Stimulated activated CD4-positive, alpha-beta T cell treated with anti-CD3 and anti-CD28 coated beads, Interleukin-12 subunit alpha, Interleukin-12 subunit beta, amount 100 ng/mL, for 48 hours (primary cell): ENCODE results near the gene TNKS2.
A peak's percentile ranks its signal among the peaks of the same experiment; 100 is the strongest.
"Not testable (repeated sequence)": the region's sequence is repeated elsewhere in the genome, so short reads cannot be mapped to it uniquely, and the experiment has no call there.

Source experiments
- DNase-seq, 3 donors: peaks; one replicate each; pipeline ENCODE4 v3.0.0-alpha.2; 2020; ENCODE audit warnings: low read depth in 2 of 3, low spot score in 1 of 3

Gene TNKS2

DNA sequence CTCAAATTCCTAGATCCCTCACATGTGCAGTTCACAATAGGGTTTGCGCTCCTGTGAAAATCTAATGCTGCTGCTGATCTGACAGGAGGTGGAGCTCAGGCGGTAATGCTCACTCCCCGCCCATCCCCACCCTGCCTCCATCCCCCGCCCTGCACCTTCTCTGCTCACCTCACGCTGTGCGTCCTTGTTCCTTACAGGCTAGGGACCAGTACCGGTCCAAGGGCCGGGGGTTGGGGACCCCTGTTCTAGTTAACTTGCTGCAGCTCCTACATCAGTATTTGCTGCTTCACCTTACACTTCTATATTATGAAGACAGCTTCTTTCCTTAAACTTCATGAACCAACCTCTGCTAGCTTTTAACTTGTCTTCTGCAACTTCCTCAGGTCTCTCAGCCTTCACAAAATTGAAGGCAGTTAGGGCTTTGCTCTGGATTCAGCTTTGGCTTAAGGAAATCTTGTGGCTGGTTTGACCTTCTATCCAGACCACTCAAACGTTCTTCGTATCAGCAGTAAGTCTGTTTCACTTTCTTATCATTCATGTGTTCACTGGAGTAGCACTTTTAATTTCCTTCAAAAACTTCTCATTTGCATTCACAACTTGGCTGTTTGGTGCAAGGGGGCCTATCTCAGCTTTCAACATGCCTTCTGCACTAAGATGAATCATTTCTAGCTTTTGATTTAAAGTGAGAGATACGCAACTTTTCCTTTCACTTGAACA, 1.7 kb upstream of the TNKS2 start:
- peak; percentile 28 to 50 (median 36) for DNase-seq

DNA sequence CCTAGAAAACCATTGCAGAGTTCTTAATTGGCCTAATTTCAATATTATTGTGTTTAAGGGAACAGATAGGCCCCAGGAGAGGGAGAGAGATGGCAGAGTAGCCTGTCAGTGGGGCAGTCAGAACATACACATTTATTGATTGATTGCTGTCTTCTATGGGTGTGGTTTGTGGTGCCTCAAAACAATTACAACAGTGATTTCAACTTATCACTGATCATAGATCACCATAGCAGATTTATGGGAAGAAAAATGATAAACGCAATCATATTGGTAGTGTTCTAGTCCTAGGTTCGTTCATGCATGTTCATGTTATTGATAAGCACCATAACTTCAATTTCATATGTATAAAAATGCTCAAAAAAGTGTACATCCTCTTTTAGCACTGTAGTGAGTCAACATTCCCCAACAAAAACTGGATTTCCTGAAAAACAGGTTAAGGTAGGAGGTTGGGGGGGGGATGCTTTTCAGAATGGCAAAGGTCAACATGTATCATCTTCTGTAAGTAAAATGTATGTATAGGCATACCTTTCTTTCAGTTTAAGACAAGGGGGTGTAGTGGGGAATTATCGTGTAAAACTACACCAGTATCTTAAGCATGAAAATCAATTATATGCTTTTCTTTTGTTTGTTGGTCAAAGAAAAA, 1.1 kb upstream of the TNKS2 start:
- no peak for DNase-seq

DNA sequence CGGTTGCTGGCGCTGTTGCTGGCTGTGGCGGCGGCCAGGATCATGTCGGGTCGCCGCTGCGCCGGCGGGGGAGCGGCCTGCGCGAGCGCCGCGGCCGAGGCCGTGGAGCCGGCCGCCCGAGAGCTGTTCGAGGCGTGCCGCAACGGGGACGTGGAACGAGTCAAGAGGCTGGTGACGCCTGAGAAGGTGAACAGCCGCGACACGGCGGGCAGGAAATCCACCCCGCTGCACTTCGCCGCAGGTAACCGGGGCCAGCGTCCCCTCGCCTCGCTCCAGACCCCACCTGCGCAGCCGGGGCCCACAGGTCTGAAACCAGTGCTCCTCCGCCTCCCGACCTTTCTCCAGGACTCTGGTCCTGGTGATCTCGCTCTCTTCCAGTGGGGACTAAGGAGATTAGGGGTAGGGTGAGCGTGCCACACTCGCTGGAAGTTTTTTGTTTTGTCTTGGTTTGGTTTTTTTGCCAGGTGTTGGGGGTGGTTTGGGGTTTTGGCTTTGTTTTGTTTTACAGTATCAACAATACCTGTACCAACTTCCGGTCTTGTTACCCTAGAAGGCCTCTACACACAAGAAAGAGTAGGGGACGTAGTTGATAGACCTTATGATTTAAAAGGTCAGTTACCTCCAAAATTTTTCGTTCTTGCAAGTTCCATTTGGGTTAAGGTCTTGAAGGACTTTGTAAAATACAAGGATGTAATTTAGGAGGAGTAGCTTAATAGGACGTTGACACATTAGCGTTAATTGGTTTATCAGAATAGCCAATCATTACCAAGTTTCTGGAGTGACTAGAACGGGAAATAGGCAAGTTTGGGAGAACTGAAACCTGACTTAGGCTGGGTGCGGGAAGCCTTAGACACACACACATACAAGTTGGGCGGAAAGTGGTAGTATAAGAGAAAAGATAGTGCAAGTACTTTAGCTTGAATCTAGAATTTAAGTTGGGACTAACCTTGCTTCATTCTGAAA, 704 bp downstream of the TNKS2 start:
- peak; percentile 9 to 23 (median 12) for DNase-seq

DNA sequence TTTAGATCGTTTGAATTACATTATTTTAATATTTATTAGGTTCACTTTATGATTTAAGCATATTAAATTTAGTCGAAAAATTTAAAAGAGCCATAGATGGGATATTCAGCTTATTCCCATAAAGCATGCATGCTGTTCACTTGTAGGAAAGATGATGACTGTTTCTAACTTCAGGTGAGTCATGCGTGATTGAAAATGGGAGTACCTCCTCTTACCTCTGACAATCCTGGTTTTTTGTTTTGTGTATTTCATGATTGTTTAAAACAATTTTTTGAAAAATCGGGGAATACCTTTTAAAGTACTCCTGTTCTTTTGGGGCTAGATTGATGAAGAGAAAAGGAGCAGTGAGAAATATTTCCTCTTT, 1.4 kb downstream of the TNKS2 start:
- no peak for DNase-seq

DNA sequence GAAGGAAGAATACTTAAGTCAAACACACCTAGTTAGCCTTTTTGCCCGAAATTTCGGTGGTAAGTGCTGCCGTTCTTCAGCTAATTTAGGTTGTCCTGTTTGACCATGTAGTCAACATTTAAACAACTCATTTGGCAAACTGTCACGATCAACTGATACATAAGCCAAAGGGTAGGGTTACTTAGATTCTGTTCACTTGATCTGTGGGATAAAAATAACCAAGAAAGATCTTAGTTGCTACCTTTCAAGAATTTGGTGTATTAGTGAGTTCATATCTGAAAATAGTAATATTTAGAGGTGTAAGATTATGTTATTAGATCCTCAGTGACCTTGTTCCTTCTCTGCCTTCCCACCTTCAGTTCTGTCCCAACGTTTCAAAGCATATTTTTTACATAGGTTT, 2.0 kb downstream of the TNKS2 start:
- no peak for DNase-seq

DNA sequence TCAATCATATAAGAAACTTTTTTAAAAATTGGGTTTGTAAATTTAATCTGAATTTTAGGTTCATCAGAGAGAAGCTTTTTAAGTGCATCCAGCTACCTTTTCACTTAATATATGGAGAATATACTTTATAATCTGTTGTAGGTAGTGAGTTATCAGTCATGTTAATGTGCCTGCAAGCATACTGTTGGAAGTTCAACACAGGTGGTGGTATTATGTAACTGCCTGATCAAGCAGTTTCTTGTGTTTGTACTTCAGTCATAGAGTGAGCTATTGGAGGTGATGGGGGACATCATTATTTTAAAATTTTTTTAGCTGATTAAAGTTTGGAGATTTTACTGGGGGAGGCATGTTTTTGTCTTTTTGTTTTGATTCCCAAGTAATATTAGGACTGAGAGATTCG, 2.5 kb downstream of the TNKS2 start:
- DNase-seq = no peak

DNA sequence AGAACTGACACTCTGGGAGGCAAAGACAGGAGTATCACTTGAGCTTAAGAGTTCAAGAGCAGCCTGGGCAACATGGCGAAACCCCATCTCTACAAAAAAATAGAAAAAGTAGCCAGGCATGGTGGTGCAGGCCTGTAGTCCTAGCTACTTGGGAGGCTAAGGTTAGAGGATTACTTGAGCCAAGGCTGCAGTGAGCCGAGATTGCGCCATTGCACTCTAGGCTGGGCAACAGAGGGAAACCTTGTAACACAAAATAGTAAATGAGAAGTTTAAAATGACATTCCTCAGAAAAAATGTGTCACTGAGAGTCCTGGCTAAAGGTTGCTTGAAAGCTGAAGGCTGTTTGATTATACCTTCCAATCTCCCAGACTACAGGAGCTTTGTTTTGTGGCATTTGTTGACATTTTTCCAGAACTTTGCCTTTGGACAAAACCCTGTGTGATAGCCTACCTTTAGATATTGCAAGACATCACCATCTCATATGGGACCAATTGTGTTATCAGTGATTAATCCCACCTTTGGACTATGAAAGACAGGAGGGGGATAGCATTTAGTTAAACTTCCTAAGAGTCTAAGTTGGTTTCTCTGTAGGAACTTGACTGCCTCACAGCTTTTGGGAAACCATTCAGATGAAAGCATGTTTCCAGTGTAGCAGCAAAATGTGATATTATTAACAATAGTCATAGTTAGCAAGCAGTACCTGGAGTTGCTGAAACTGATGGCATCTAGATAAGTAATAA, 5.3 kb downstream of the TNKS2 start:
- DNase-seq = no peak

DNA sequence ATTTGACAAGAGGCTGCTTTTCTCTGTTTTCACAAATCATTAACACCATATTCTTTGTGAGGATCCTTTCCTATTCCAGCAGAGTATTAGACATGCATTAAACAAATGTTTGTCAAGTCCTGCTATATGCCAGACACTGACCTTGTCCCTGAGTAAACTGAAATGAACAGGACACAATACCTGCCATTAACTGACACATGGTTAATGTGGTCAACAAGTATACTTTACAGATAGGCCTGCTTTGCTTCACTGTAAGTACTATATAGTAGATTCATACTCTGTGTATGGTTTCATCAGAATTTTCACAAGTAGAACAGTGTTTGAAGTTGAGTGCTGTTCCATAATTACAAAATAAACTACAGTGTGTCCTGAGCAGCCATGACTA, 5.9 kb downstream of the TNKS2 start:
- DNase-seq = no peak

DNA sequence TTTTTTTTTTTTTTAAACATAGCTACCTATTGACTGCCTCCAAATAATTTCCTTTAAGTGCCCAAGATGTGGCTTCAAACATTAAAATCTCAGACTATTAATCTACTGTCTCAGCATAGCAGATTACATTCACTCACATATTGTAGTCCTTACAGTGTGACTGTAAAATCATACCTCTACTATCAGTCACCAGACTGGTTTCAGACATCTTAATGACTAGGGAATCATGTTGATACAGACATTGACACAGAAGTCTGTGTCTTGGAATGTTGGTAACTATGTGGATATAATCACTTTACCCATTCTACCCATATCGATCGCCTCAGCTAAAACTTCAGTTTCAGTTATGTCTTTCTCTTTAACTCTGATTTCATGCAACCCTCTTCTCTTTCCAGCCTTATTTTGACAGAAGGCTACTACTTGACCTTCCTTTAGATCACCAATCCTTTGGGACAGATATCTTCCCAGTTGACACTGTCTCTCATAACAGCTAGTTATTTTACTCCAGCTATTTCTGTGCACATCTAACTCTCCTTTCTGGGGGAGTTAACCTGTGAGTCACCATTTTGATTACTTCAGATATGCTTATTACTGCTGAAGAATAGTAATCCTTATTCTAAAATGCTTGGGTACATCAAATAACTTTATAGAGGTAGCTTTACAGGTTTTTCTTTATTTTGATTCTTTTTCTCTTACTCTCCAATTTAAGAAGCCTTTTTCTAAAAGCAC, 7.0 kb downstream of the TNKS2 start:
- DNase-seq = no peak

DNA sequence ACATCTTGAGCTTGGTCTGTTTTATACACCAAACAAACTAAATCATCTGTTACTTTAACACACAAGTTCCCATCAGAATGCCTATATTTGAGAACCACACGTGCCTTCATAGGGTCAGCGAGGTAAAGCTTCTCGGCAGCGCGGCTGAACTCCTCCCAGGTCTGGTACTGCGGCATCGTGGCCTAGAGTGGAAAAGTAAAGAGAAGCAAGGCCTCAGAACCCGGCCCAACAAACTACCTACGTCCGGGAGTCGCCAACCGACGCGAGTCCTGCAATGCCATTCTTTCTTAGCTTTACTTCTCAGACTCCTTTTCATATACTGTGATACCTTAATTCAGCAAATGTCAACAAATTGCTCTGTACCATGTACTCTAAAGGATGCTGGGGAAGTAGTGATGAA, 9.0 kb downstream of the TNKS2 start:
- not testable (repeated sequence) for DNase-seq

DNA sequence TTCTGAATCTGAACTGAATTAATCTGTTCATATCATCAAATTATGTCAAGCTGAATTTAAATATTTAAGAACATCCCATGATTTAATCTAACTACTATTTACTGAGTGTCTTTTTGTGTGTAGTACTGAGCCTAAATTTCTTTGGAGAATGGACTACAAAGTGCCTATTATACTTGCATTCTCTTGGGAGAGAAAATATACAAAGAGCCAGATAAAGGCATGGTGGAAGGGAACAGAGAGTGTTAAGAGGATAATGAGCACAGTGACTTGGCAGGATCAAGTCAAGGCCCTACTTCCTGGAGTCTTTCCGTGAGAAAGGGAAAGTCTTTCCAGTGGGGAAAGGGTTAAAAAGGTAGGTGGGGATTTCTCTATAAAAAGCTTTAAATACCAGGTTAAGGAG, 15.0 kb downstream of the TNKS2 start:
- no peak for DNase-seq

DNA sequence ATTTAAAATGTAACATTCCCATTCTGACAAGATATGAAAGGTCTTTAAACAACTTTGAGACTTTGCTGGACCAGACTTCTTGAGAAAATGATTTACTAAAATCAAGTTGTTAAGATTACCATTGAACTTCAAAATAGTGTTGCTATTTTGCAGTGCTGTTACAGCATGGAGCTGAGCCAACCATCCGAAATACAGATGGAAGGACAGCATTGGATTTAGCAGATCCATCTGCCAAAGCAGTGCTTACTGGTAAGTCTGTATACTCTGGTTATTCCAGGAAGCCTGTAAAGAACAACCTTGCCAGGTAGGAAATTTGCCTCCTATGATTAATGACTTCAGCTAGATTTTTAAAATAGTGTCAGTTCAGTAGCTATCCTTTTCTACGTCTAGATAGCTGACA, 18.8 kb downstream of the TNKS2 start:
- no peak for DNase-seq

DNA sequence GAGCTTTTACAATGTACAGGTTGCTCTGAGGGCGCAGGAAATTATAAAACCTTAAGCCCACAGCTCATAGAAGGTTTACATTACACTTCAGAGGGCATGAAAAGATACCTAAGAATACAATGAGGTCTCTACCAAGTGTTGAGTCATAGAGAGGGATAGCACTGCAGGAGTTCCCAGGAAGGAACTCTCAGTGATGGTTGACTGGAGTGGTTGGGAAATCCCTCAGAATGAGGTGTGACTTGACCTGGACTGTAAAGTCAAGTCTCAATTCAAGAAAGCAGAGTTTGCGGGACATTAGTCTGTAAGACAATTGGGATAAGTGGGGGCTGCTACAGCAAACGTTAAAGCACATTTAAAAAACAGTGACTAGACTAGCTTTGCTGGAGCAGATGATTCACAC, 21.9 kb downstream of the TNKS2 start:
- DNase-seq = no peak

DNA sequence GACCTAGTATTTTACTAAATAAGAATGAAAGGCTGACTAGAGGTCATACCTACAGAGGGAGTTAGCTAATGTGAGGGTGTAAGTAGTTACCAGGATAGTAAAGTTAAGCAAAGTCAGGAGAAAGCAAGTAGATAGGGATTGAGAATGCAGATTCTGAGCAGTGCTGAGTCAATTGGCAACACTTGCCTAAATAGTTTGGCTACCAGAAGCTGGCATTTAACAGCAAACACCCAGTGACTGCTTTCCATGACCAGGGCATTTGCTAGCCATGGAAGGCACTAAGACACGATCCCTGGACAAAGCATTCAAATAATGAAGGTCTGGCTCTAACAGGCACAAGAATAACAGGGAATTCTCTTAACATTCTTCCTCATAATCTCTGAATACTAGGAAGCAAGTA, 25.9 kb downstream of the TNKS2 start:
- no peak for DNase-seq

DNA sequence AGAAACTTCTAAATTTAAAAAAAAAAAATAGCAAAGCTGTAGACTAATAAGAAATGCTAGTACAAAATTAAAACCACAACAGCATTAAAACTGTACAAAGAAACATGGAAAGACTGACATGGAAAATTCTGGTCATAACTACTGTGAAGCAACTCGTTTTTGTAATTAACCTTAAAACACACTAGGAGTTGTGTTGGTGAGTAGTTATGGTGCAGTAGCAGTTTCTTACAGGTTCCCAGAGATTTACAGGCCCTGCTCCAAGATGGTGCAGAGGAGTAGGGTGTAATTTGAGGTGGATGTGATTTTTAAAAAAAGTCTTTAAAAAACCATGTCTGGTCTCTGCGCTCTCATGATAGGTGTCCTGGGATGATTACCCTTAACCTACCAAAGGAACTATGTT, 31.0 kb downstream of the TNKS2 start:
- DNase-seq = no peak

DNA sequence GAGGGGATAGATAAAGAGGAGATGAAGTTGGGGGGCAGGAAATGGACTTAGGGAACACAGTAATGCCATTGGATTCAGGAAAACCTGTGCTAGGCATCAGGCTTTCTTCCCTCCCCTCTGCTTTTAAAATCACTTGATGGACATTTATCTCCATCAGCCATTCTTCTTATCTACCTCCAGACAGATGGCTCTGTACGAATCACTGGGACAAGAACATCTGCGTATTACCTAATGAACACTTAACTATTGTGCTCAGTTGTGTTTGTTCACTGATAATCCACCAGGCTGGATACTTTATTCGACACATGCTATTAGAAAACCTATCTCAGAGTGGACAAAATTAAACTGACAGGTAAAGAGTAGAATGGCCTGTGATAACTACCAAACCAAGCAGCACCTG, 40.0 kb downstream of the TNKS2 start:
- DNase-seq = no peak

DNA sequence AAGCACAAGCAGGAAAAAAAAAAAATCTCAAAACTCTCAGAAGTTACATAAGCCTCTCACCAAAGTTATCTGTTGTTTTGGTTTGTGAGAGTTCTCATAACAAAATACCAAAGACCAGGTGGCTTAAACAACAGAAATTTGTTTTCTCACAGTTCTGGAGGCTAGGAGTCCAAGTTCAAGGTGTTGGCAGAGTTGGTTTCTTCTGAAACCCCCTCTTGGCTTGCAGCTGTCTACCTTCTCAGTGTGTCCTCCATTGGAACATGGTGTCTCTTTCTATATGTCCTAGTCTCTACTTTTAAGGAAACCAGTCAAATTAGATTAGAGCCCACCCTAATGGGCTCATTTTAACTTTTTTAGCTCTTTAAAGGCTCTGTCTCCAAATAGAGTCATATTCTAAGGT, 44.9 kb downstream of the TNKS2 start:
- DNase-seq = no peak

DNA sequence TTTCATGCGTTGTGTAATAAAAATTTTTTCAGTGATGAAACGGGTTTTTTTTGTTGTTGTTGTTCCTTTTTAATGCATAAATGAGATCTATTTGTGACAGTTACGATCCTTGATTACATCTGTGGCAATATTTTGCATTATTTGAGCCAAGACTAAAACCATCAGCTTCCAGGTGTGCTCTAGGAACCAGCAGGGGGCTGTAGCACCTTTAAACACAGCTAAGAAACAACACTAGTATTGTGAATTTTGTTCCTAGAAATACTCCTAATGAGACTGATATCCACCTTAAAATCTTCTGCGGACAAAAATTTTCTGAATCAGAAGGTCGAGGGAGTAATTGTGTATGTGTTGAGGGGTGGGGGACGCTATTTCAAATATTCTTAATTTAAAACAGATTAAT, 58.4 kb downstream of the TNKS2 start:
- no peak for DNase-seq

DNA sequence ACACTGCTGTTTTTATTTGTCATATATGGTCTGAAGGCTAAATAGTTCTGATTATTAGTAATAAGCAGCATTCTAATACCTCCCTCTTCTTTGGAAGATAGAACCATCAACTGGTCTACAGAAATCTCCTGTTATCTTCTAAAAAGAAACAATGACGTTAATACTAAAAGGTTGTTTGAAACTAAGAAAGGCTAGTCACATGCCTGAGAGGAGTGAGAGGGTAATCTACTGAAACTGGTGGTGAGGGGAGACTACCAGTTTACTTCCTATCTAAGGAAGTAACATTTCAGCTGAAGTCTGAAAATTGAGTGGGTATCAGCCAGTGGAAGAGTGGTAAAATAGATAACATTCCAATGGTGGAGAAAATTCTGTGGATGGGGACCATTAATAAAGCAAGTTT, 62.7 kb downstream of the TNKS2 start:
- no peak for DNase-seq

DNA sequence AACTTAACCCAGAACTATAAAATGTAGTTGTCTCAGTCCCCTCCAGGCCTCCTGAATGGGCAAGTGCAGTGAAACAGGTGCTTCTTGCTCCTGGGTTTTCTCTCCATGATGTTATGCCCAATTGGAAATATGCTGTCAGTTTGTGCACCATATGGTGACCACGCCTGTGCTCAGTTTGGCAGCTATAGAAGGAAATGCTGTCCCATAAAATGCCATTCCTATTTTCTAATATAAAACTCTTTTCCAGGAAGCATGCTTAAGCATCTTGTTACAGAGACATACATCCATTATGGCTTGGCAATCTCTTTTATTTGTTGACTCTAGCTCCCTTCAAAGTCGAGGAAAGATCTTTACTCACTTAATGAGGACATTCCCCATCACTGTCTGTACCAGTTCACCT, 65.9 kb downstream of the TNKS2 start:
- no peak for DNase-seq

DNA sequence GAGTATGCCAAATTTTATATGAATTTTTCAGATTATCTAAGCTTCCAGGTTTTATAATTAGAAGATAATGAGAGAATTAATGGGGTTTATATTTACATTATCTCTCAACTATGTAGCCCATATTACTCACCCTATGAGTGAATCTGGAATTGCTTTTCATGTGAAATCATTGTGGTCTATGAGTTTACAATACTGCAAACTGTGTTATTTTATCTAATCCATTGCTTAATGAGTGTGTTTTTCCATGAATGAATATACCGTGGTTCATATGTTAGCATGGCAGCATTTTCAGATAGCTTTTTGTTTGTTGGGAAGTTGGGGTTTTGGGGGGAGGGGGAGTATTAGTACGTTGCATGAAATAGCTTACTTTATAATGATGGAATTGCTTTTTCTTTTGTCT, 66.5 kb downstream of the TNKS2 start:
- DNase-seq = no peak
